OCI-LY3 (cell line): ENCODE measurements around the gene SAP130.

Experiments used
- EZH2phosphoT487 ChIP-seq: fragments of 200-600 bp; shearing (Covaris generic); IDR thresholded peaks from 2 replicates; pipeline ENCODE4 v1.6.1; 2018; ENCODE audit warnings: antibody characterized with exemption, mixed run types, low read depth
- TF ChIP-seq, protein P1 (sequence below): fragments of 200-600, 300-600 bp; sonication (generic); IDR thresholded peaks from 2 replicates; pipeline ENCODE4 v1.5.1; 2014; ENCODE audit warnings: antibody characterized with exemption, low read length, low read depth

DNA sequence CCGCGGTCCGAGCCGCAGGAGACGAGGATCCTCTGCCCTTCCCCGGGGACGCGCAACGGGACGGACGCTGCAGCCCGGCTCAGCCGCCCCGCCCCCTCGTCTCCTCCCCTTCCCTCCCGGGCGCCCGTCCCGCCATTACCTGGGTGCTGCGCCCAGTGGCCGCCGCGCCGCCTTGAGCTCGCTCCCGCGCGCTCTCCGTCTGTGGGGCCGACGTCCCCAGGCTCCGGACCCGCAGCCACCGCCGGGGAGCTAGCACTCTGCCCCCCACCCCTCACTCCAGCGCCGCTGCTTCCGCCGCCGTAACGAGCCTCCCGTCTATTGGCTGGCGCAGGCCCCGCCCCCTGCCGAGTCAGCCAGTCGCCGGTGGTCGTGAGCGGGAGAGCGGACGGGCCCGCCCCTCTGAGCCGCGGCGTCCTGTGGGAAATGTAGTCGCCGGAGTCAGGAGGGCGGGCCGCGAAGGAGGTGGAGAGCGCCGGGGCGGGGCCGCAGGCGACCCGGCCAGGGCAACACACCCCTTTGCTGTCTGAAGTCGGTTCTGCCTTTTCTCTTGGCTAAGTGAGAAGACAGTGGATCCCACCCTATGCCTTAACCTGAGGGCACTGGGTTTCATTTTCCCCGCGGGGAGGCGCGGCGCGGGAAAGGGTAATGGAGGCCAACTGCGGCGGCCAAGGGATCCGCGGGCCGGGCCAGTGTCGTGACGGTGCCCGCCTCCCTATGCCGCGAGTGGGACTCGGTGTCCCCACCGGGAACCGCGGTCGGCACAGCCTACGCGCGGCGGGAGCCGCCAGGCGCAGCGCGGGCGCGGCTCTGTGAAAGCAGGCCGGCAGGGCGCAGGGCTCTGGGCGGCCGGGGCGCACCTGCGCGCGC is at the start of gene SAP130:
- TF ChIP-seq, protein P1, sequence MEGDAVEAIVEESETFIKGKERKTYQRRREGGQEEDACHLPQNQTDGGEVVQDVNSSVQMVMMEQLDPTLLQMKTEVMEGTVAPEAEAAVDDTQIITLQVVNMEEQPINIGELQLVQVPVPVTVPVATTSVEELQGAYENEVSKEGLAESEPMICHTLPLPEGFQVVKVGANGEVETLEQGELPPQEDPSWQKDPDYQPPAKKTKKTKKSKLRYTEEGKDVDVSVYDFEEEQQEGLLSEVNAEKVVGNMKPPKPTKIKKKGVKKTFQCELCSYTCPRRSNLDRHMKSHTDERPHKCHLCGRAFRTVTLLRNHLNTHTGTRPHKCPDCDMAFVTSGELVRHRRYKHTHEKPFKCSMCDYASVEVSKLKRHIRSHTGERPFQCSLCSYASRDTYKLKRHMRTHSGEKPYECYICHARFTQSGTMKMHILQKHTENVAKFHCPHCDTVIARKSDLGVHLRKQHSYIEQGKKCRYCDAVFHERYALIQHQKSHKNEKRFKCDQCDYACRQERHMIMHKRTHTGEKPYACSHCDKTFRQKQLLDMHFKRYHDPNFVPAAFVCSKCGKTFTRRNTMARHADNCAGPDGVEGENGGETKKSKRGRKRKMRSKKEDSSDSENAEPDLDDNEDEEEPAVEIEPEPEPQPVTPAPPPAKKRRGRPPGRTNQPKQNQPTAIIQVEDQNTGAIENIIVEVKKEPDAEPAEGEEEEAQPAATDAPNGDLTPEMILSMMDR: no peak
- TF ChIP-seq EZH2phosphoT487: no peak
